ENCODE measurements around the gene FOXN4.
"Not testable (repeated sequence)": the region's sequence is repeated elsewhere in the genome, so short reads cannot be mapped to it uniquely, and the experiment has no call there.

The FOXN4 gene

GRCh38 chr12:109308534-109309380, at the start of gene FOXN4:
Gene FOXN4, minus strand, starts transcription at chr12:109309284. Its CDS starts 963 bp downstream, at chr12:109308321.
- DNase-seq = no peak

- no peak for DNase-seq
Observed at GRCh38 chr12:109358154-109358869, 49.2 kb upstream of the FOXN4 start.

- DNase-seq = no peak
Observed at GRCh38 chr12:109357032-109357431, 47.9 kb upstream of the FOXN4 start.

GRCh38 chr12:109356577-109356976, 47.5 kb upstream of the FOXN4 start:
- DNase-seq = no peak

GRCh38 chr12:109352184-109352583, 43.1 kb upstream of the FOXN4 start:
- DNase-seq = no peak

- no peak for DNase-seq
Observed at GRCh38 chr12:109347589-109347988, 38.5 kb upstream of the FOXN4 start, which contains the start of gene MYO1H. Gene MYO1H, plus strand, starts transcription at chr12:109347900. Its CDS starts 61 bp downstream, at chr12:109347961.

- no peak for DNase-seq
Observed at GRCh38 chr12:109346920-109347319, 37.8 kb upstream of the FOXN4 start.

GRCh38 chr12:109345428-109345827, 36.3 kb upstream of the FOXN4 start:
- no peak for DNase-seq

- DNase-seq = no peak
Observed at GRCh38 chr12:109343677-109344076, 34.6 kb upstream of the FOXN4 start.

GRCh38 chr12:109336593-109336992, 27.5 kb upstream of the FOXN4 start:
- no peak for DNase-seq

- DNase-seq = no peak
Observed at GRCh38 chr12:109334887-109335286, 25.8 kb upstream of the FOXN4 start.

GRCh38 chr12:109331301-109331952, 22.3 kb upstream of the FOXN4 start:
- DNase-seq = no peak

- DNase-seq = no peak
Observed at GRCh38 chr12:109330282-109331230, 21.5 kb upstream of the FOXN4 start.

- DNase-seq = no peak
Observed at GRCh38 chr12:109329686-109330085, 20.6 kb upstream of the FOXN4 start.

GRCh38 chr12:109329003-109329402, 19.9 kb upstream of the FOXN4 start:
- DNase-seq = no peak

- DNase-seq = not testable (repeated sequence)
Observed at GRCh38 chr12:109321294-109321693, 12.2 kb upstream of the FOXN4 start.

- DNase-seq = no peak
Observed at GRCh38 chr12:109310247-109311125, 1.4 kb upstream of the FOXN4 start.

GRCh38 chr12:109309381-109310246, 530 bp upstream of the FOXN4 start:
- no peak for DNase-seq

- no peak for DNase-seq
Observed at GRCh38 chr12:109307051-109307450, 2.0 kb downstream of the FOXN4 start.

- DNase-seq = no peak
Observed at GRCh38 chr12:109305547-109305946, 3.5 kb downstream of the FOXN4 start.
